ENCODE measurements around the gene ERRFI1.
A peak's percentile ranks its signal among the peaks of the same experiment; 100 is the strongest.
"Not testable (repeated sequence)": the region's sequence is repeated elsewhere in the genome, so short reads cannot be mapped to it uniquely, and the experiment has no call there.

The ERRFI1 gene, protein sequence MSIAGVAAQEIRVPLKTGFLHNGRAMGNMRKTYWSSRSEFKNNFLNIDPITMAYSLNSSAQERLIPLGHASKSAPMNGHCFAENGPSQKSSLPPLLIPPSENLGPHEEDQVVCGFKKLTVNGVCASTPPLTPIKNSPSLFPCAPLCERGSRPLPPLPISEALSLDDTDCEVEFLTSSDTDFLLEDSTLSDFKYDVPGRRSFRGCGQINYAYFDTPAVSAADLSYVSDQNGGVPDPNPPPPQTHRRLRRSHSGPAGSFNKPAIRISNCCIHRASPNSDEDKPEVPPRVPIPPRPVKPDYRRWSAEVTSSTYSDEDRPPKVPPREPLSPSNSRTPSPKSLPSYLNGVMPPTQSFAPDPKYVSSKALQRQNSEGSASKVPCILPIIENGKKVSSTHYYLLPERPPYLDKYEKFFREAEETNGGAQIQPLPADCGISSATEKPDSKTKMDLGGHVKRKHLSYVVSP

DNA sequence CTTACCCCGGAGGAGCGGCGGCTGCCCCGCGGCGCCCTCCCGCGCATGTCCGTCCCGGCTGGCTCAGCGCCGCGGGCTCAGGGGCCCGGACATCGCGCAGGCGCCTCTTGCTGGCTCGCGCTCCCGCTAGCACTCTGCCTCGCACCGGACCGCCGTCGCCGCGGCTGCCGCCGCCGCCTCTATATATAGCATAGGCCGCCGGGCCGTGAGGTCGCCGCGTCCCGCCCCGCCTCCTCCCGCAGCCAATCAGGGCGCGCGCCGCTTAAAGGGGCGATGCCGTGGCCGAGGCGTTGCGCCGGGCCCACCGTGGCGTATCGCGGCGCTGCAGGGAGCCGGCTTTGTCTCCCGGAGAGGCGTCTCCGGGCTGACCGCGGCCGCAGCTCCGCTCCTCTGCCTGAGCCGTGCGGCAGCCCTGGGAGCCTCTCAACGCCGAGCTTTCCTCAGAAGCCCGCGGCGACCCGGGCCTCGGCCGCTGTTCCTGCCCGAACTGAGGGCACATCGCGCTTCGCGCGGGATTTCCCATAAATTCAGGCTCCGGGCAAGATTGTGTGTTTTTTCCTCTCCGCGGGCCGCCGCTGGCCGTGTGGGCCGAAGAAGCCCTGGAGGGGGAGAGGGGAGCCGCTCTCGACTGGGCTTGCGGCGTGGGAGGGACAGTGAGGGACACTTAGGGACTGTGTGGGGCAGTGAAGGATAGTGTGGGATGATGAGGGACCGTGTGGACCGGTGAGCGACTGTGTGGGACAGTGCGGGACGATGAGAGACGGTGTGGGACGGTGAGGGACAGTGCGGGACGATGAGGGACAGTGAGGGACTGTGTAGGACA is at the start of gene ERRFI1:
Gene ERRFI1, minus strand, starts transcription at position 157 of the 823 bp plus-strand sequence. CDS start 10,690 bp downstream, outside the sequence.
- DNase-seq (ENCODE audit: low spot score) (peak; percentile 88), FAIRE-seq (no peak)

DNA sequence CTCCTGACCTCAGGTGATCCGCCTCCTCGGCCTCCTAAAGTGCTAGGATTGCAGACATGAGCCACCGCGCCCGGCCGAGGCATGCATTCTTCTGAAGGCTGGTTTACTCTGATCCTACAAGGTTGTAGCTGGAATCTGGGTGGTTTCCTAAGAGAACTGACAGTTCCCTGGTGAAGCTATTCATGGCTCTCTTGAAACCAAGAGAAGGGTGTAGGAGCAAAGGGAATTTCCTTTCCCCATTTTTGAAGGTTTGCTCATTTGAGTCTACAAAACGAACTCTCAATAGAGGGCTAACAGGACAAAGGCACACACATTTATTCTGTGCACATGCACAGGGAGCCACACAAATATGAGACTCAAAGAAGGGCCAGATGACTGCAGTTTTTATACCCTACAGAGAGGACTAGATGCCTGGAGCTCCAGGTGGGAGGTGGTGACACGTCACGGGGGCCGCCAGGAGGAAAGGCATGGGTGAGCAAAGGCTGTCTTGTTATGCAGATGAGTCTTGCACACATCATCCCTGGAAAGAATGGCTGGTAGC is 49.5 kb upstream of the ERRFI1 start:
- FAIRE-seq (no peak), DNase-seq (ENCODE audit: low spot score) (peak; percentile 22)

DNA sequence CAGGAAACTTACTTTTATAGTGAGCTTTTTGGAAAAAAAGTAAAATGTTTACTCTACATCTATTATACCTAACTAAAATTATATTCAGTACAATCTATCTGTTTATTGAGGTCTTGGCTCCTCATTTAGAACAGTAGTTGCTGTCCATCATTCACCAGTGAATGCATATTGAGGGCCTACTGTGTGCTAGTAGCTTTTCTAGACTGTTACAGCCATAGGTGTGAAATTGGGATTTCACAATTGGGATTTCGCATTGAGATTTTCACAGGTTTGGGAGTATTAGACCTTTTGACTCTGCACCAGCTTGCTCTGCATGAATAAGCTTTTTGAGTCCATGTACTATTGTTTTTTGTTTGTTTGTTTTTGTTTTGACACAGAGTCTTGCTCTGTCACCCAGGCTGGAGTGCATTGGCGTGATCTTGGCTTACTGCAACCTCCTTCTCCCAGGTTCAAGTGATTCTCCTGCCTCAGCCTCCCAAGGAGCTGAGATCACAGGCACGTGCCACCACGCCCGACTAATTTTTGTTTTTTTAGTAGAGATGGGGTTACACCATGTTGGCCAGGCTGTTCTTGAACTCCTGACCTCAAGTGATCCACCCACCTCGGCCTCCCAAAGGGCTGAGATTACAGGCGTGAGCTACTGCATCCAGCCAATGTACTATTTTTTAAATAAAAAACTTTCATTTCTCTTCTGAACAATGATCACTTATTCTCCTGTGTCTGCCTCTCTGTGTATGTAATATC is 47.2 kb upstream of the ERRFI1 start:
- no peak for FAIRE-seq

DNA sequence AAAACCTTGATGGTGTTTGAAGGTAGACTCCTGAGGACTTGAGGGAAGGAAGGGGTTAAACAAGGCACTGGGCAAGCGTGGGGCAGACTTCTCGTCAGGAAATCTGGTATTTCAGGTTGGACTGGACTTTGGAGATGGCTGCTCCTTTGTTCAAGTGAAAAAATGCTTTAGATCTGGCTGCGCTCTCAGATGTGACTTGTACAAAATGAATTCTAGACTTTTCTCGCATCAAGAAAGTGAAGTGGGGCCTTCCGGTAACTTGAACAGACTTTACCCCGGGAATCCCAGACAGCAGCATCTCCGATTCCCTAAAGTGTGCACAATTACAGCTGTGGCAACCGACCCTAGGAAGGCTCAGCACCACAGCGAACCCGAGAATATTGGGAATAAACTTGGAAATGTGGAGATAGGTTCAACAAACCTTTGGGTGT is 44.3 kb upstream of the ERRFI1 start:
- FAIRE-seq (no peak), DNase-seq (ENCODE audit: low spot score) (no peak)

More for the DNA sequence above, 47.2 kb upstream of the ERRFI1 start:
- no peak for DNase-seq (ENCODE audit: low spot score)

DNA sequence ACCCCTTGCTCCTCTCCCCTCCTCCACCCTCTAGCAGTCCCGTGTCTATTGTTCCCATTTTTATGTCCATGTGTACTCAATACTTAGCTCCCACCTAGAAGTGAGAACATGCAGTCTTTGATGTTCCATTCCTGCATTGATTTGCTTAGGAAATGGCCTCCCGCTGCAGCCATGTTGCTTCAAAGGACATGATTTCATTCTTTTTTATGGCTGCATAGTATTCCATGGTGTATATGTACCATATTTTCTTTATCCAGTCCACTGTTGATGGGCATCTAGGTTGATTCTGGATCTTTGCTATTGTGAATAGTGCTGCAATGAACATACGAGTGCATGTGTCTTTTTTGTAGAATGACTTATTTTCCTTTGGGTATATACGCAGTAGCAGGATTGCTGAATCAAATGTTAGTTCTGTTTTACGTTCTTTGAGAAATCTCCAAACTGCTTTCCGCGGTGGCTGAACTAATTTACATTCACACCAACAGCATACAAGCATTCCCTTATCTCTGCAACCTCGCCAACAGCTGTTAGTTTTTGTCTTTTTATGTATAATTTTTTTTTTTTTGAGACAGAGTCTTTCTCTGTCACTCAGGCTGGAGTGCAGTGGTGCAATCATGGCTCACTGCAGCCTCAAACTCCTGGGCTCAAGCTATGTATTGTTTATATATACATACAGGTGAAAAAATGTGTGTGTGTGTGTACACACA is 43.7 kb upstream of the ERRFI1 start:
- not testable (repeated sequence) for FAIRE-seq; DNase-seq (ENCODE audit: low spot score)

DNA sequence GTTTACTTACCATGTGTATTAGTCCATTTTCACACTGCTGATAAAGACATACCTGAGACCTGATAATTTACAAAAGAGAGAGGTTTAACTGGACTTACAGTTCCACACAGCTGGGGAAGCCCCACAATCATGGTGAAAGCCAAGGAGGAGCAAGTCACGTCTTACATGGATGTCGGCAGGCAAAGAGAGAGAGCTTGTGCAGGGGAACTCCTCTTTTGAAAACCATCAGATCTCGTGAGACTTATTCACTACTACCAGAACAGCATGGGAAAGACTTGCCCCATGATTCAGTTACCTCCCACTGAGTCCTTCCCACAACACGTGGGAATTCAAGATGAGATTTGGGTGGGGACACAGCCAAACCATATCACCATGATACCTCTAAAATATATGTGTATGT is 39.3 kb upstream of the ERRFI1 start:
- FAIRE-seq: no peak

DNA sequence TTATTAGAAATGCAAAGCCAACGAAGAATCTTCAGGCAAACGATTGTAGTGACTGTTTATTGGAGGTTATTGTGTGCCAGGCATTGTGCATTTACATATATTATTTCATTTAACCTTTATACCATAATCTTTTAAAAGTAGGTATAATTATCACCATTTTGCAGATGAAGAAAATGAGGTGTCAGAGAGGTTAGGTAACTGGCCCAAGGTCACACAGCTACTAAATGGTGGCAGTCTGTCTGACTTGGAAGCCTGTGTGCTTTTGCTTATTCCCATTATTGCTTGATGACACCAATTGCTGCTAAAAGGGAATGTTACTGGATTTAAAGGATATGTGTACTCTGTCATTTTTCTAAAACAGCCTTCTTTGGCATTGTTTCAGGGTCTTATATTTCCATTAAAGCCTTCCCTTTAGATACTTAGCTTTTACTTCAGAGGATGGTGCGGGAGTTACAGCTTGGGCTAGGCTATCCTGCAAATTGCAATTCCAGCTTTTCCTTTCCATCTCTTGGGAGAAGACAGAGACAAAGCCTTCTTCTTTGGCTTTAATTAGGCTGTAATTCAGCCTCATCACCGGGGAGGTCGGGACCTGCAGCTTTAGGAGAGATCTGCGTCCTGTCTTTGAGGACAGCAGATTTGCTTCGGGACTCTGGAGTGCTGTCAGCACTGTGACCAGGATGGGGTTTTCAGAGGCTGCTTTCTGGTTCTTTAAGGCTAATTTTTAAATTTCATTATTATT is 37.4 kb upstream of the ERRFI1 start:
- no peak for DNase-seq (ENCODE audit: low spot score)
- no peak for FAIRE-seq

More for the DNA sequence above, 39.3 kb upstream of the ERRFI1 start:
- DNase-seq (ENCODE audit: low spot score): no peak

DNA sequence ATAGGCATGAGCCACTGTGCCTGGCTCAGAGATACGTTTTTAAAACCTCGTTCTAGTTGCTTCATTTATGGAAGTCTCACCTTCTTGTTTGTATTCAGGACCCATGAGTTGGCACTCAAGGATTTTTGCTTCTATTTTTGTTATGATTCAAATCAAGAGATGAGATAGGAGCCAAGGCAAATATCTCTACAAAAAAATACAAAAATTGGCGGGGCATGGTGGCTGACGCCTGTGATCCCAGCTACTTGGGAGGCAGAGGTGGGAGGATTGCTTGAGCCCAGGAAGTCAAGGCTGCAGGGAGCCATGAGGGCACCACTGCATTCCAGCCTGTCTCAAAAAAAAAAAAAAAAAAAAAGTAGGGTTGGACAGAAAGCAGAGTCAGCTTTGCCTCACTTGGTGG is 36.8 kb upstream of the ERRFI1 start:
- FAIRE-seq (no peak), DNase-seq (ENCODE audit: low spot score) (no peak)

DNA sequence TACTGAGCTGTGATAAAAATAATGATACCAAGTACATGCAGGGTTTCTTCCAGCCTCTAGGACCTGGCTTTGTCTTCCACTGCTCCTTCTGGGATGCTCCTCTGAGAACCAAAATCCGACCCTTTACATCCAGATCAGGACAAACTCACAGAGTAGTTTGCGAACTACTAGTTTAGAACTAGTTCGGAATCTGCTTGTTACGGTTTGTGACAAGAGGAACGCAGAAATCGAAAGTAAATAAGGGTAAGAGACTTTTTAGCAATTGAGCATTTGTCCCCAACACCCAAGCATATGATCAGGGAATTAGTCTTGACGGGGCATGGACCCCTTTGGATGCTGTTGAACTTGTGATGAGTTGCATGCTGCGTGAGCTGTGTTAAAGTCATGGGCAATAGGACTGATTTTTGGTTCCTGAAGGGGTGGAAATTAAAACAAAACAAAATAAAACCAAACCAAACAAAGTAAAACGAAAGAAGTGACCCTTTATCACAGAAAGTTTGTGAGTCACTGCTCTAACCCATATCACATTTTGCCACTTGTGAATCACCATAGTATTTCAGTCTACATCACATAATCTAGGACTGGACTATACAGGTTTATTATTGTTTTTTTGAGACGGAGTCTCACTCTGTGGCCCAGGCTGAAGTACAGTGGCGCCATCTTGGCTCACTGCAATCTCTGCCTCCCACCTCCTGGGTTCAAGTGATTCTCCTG is 35.7 kb upstream of the ERRFI1 start:
- DNase-seq (ENCODE audit: low spot score) (peak; percentile 77), FAIRE-seq (peak; percentile 66)

DNA sequence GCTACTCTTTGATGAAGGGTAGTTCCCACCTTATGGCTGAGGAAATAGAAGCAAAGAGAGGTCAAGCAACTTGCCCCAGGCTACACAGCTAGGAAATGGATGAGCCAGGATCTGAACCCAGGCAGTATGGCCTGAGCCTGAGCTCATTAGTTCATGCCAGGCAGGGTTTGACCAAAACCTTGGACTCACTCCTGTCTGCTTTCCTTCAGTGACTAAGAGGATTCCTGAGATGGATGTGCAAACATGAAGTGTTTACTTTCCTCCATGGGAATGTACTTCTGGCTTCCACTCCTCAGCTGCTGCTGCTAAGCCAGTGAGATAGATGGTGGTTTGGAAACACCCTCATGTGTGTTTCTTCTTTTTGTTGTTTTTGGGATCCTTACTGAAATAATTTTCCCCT is 35.1 kb upstream of the ERRFI1 start:
- peak; percentile 96 for DNase-seq (ENCODE audit: low spot score)
- peak; percentile 88 for FAIRE-seq

DNA sequence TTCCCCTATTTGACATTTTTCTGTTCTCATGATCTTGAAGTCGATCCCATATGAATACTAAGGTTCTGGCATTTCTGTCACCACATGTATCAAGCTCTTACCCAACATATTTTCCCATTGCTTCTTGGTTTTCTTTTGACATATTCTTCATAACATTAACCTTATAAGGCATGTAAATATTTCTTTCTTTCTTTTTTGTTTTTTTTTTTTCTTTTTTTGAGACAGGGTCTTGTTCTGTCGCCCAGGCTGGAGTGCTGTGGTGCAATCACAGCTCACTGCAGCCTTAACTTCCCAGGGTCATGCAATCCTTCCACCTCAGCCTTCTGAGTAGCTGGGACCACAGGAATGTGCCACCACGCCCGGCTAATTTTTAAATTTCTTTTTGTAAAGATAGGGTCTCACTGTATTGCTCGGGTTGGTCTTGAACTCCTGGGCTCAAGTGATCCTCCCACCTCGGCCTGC is 33.1 kb upstream of the ERRFI1 start:
- DNase-seq (ENCODE audit: low spot score) (peak; percentile 56), FAIRE-seq (peak; percentile 74)

DNA sequence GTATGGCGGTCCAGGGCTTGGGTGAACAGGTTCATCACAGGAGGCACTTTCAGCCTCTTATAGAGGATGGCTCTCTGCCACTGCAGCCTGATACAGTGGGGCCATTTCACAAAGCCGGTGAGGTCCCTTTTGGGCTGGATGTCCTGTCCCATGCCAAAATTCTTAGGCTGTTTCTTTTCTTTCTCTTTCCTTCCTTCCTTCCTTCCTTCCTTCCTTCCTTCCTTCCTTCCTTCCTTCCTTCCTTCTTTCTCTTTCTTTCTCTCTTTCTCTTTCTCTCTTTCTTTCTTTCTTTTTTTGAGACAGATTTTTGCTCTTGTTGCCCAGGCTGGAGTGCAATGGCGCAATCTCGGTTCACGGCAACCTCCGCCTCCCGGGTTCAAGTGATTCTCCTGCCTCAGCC is 31.7 kb upstream of the ERRFI1 start:
- not testable (repeated sequence) for DNase-seq (ENCODE audit: low spot score); FAIRE-seq

DNA sequence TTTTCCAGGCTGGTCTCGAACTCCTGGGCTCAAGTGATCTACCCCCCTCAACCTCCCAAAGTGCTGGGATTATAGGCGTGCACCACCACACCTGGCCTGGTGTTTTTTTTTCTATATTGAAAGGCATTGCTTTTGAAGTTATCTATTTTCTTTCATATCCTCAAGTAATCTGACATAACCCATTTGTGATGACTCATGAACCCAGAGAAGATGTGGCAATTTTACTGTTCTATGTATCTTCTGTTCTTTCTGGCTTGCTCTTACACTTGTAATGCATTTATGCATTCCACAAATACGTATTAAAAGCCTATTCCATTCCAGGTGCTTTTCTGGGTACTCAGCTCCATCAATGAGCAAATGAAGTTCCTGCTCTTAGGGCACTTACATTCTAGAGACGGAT is 29.9 kb upstream of the ERRFI1 start:
- FAIRE-seq (peak; percentile 53), DNase-seq (ENCODE audit: low spot score) (peak; percentile 29)

DNA sequence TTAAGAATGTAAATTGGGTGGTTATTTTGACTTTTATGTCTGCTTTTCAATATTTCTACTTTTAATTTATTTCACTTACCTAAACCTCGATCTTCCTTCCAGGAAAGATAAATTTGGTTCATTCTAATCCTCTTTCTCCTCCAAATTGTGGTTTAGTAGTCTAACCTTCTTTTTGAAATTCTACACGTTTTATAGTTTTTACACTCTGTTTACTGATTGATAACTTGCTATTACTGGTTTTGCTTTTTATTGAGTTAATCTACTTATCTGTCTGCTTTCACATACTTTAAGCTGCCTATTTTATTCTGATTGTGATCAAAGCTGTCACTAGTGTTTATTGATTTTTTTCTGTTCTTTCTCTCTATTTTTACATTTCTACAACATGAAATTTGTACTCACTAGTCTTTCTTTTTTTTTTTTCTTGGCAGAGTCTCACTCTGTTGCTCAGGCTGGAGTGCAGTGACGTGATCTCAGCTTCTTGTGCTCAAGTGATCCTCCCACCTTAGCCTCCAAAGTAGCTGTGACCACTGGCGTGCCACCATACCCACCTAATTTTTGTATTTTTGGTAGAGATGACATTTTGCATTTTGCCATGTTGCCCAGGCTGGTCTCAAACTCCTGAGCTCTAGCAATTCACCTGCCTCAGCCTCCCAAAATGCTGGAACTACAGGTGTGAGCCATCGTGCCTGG is 27.9 kb upstream of the ERRFI1 start:
- DNase-seq (ENCODE audit: low spot score) (no peak), FAIRE-seq (no peak)

DNA sequence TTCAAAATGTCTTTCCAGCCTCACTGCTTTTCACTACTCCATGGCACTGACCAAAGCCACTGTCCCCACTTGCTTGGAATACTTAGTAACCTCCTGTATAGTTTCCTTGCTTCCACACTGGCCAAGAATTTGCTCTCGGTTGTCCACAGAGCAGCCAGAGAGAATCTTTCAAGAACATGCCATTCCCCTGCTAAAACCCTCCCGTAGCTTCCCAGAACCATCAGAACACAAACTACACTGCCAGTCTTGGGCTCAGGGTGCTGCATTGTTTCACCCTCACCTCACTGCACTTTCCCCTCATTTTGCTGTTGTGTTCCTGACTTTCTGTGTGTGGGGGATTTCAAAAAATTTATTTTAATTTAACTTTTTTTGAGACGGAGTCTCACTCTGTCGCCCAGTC is 25.5 kb upstream of the ERRFI1 start:
- DNase-seq (ENCODE audit: low spot score) (no peak), FAIRE-seq (no peak)

DNA sequence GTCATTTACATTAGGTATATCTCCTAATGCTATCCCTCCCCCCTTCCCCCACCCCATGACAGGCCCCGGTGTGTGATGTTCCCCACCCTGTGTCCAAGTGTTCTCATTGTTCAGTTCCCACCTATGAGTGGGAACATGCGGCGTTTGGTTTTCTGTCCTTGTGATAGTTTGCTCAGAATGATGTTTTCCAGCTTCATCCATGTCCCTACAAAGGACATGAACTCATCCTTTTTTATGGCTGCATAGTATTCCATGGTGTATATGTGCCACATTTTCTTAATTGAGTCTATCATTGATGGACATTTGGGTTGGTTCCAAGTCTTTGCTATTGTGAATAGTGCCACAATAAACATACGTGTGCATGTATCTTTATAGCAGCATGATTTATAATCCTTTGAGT is 23.1 kb upstream of the ERRFI1 start:
- DNase-seq (ENCODE audit: low spot score); FAIRE-seq: not testable (repeated sequence)

DNA sequence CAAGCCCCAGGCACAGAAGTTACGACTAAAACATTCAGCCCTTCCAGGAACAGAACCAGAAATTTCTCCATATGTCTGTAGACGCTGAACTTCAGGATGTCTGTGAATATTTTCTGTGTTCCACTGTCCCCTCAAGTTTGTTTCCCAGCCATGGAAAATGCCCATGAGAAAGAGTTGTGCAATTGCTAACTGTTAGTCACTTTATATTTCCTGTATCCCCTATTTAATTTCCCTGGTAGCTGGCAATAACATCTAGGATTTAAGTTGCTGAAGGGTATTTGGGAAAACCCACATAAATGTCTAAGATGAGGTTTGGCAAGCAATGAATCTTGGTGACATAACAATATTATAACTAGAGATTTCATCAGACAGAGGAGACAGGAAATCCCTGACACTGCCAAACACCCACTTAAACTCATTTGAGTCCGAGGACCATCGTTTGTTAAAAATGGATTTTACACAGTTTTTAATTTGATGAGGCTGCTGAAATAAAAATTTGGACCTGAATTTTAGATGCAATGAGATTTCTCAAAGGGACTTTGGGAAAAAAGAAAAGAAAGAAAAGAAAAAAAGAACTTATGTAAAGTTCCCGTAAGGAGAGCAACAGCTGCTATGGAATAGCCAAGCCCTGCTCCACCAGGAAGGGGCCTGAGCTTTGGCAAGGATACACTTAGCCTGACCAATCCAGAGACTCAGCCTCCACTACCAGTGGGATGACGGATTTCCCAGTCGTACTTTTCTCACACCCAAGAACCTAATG is 21.8 kb upstream of the ERRFI1 start:
- DNase-seq (ENCODE audit: low spot score) (peak; percentile 81), FAIRE-seq (peak; percentile 82)

DNA sequence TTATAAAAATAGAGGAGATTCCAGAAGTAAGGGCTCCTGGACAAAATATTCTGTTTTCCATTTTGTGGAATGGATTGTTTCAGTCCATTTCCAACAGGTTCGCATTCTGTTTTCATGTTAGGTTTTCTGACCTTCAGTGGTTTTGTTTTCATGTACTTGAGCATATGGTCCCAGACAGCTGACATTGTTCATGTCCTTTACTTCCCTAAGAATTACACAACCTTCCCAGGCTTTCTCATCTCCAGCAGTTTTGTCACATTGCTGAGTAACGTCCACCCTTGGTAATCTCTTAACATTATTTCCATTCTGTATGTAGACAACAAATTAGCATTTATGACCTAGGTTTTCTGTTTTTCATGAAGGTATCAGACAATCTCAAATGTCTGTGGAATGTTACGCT is 21.0 kb upstream of the ERRFI1 start:
- FAIRE-seq: no peak
- peak; percentile 35 for DNase-seq (ENCODE audit: low spot score)

All from RCC 7860 (cell line).